ENCODE data around the gene KY. TPM values are rescaled to one million over a fixed set of nuclear protein-coding genes. Genes with fewer than 3 reads are reported as not detected.

Gene KY
- polyA plus RNA-seq, 3 donors = 0.03 to 0.09 TPM; not detected in 1

- Histone ChIP-seq H3K79me2 (ENCODE audit: insufficient read depth, low read length) (no peaks in the 10 kb centered on the region), H3K4me1 (ENCODE audit: control insufficient read depth in 1 of 2, insufficient read depth in 2 of 2, low read length in 2 of 2) (peaks cover 0 to 4% of the 10 kb centered on the region in 2 donors), H3K36me3 (replicated peaks in 1 of 2; ENCODE audit: control insufficient read depth in 1 of 2, insufficient read depth in 2 of 2, low read length in 2 of 2) (no peaks in the 10 kb centered on the region), H4K20me1 (ENCODE audit: insufficient read depth, low read length) (no peaks in the 10 kb centered on the region), H3K27me3 (ENCODE audit: control insufficient read depth in 2 of 2, insufficient read depth in 2 of 2, low read length in 2 of 2) (no peaks in the 10 kb centered on the region), H3K9ac (ENCODE audit: insufficient read depth, low read length, poor library complexity, severe bottlenecking) (no peak overlapping the region), H2AFZ (ENCODE audit: insufficient read depth, low read depth, low read length, poor library complexity, severe bottlenecking) (no peak overlapping the region), H3K4me3 (replicated peaks in 1 of 3; ENCODE audit: low read depth in 2 of 3, low read length in 3 of 3) (no peak overlapping the region), H3K27ac (ENCODE audit: low read depth in 1 of 2, low read length in 2 of 2) (no peak overlapping the region), H3K4me2 (replicated peaks; ENCODE audit: extremely low read depth, low read length, poor library complexity, severe bottlenecking) (no peak overlapping the region), H3K9me3 (replicated peaks in 1 of 2; ENCODE audit: control insufficient read depth in 1 of 2, insufficient read depth in 1 of 2, low read length in 2 of 2) (peaks cover 11 to 22% of the 10 kb centered on the region in 2 donors)
- TF ChIP-seq CTCF (IDR thresholded peaks at IDR 0.05) = no peak
- no peaks in the 10 kb centered on the region for H3K36me3 Mint-ChIP-seq
- intact Hi-C loops (cut with micrococcal nuclease) = no loop called here
- no peak for DNase-seq
- no peak overlapping the region for H3K27ac Mint-ChIP-seq
- whole genome bisulfite sequencing (ENCODE audit: insufficient coverage) = no CpG with 5 or more reads among the region's 1 CpG
- H3K4me3 Mint-ChIP-seq = no peak overlapping the region
- H3K9me3 Mint-ChIP-seq = peaks cover 9 to 23% (median 17%) of the 10 kb centered on the region in 7 donors
- H3K27me3 Mint-ChIP-seq (ENCODE audit: low read depth in 3 of 3) = peaks cover 0 to 2% (median 0%) of the 10 kb centered on the region in 3 donors
- H3K4me1 Mint-ChIP-seq = peaks cover 6% of the 10 kb centered on the region
These were observed 20.3 kb downstream of the KY start for GRCh38 chr3:134630506-134630905.

- H3K9me3 Mint-ChIP-seq = peaks cover 9 to 23% (median 17%) of the 10 kb centered on the region in 7 donors
- Histone ChIP-seq H3K4me3 (replicated peaks in 1 of 3; ENCODE audit: low read depth in 2 of 3, low read length in 3 of 3) (no peak overlapping the region), H2AFZ (ENCODE audit: insufficient read depth, low read depth, low read length, poor library complexity, severe bottlenecking) (no peak overlapping the region), H3K36me3 (replicated peaks in 1 of 2; ENCODE audit: control insufficient read depth in 1 of 2, insufficient read depth in 2 of 2, low read length in 2 of 2) (no peaks in the 10 kb centered on the region), H4K20me1 (ENCODE audit: insufficient read depth, low read length) (no peaks in the 10 kb centered on the region), H3K9me3 (replicated peaks in 1 of 2; ENCODE audit: control insufficient read depth in 1 of 2, insufficient read depth in 1 of 2, low read length in 2 of 2) (peaks cover 11 to 22% of the 10 kb centered on the region in 2 donors), H3K27me3 (ENCODE audit: control insufficient read depth in 2 of 2, insufficient read depth in 2 of 2, low read length in 2 of 2) (no peaks in the 10 kb centered on the region), H3K79me2 (ENCODE audit: insufficient read depth, low read length) (no peaks in the 10 kb centered on the region), H3K27ac (ENCODE audit: low read depth in 1 of 2, low read length in 2 of 2) (no peak overlapping the region), H3K4me1 (ENCODE audit: control insufficient read depth in 1 of 2, insufficient read depth in 2 of 2, low read length in 2 of 2) (peaks cover 0 to 4% of the 10 kb centered on the region in 2 donors), H3K4me2 (replicated peaks; ENCODE audit: extremely low read depth, low read length, poor library complexity, severe bottlenecking) (no peak overlapping the region), H3K9ac (ENCODE audit: insufficient read depth, low read length, poor library complexity, severe bottlenecking) (no peak overlapping the region)
- WGBS (ENCODE audit: insufficient coverage) = 95% methylated on average over 2 of the region's 2 CpGs
- H3K27ac Mint-ChIP-seq = no peak overlapping the region
- peaks cover 0 to 2% (median 2%) of the 10 kb centered on the region in 3 donors for H3K27me3 Mint-ChIP-seq (ENCODE audit: low read depth in 3 of 3)
- no peak for TF ChIP-seq CTCF (IDR thresholded peaks at IDR 0.05)
- no peak for DNase-seq
- no peak overlapping the region for H3K4me3 Mint-ChIP-seq
- intact Hi-C loops (cut with micrococcal nuclease) = no loop called here
- no peaks in the 10 kb centered on the region for H3K36me3 Mint-ChIP-seq
- H3K4me1 Mint-ChIP-seq = peaks cover 6% of the 10 kb centered on the region
These were observed 21.9 kb downstream of the KY start for GRCh38 chr3:134628884-134629283.

Data from CD14-positive monocyte (primary cell).